HG03439 (cell line): ENCODE measurements around the gene CLDN9.
"Not testable (repeated sequence)": the region's sequence is repeated elsewhere in the genome, so short reads cannot be mapped to it uniquely, and the experiment has no call there.

ENCODE experiments used
- ATAC-seq: cut with Tn5 transposase; IDR thresholded peaks from one replicate; pipeline ENCODE4 v1.9.1; 2021; ENCODE audit warnings: mild to moderate bottlenecking, moderate library complexity; ENCODE audit not compliant: unreplicated experiment

Gene CLDN9

GRCh38 chr16:3052571-3053329 lies 40.0 kb downstream of the CLDN9 start:
- ATAC-seq = not testable (repeated sequence)

GRCh38 chr16:3053330-3053710 lies 40.6 kb downstream of the CLDN9 start:
- not testable (repeated sequence) for ATAC-seq

GRCh38 chr16:3054965-3055733 lies 42.4 kb downstream of the CLDN9 start:
- no peak for ATAC-seq

- not testable (repeated sequence) for ATAC-seq
Observed at GRCh38 chr16:3055734-3056115, 43.0 kb downstream of the CLDN9 start.

GRCh38 chr16:3056336-3057180 lies 43.8 kb downstream of the CLDN9 start:
- no peak for ATAC-seq

GRCh38 chr16:3057181-3058138 lies 44.7 kb downstream of the CLDN9 start:
- ATAC-seq = no peak

- peak; percentile 41 for ATAC-seq
Observed at GRCh38 chr16:3058139-3059030, 45.7 kb downstream of the CLDN9 start.

GRCh38 chr16:3059041-3059722 lies 46.5 kb downstream of the CLDN9 start:
- ATAC-seq = peak; percentile 69

GRCh38 chr16:3059723-3060242 lies 47.1 kb downstream of the CLDN9 start:
- no peak for ATAC-seq

GRCh38 chr16:3060339-3061127 lies 47.8 kb downstream of the CLDN9 start:
- ATAC-seq = no peak

- ATAC-seq = no peak
Observed at GRCh38 chr16:3062553-3062952, 49.8 kb downstream of the CLDN9 start.

GRCh38 chr16:3063625-3064386 lies 51.1 kb downstream of the CLDN9 start:
- no peak for ATAC-seq
